GM12873 (cell line): Measurements from ENCODE around the gene C1S.

ENCODE experiments used
- CTCF ChIP-seq: IDR thresholded peaks from 2 replicates; pipeline ENCODE4 v1.5.1; 2012; ENCODE audit warnings: low read depth, mild to moderate bottlenecking, moderate library complexity, low read length, control low read depth; ENCODE audit not compliant: insufficient read depth; ENCODE audit errors: missing control alignments

C1S gene

GRCh38 chr12:7060353-7060954 is at the start of gene C1S:
Gene C1S, plus strand, starts transcription at chr12:7060718. Its CDS starts 1,195 bp downstream, at chr12:7061913.
- no peak for TF ChIP-seq CTCF

GRCh38 chr12:7012024-7012607 is 48.4 kb upstream of the C1S start:
- no peak for TF ChIP-seq CTCF

GRCh38 chr12:7013101-7013500 is 47.4 kb upstream of the C1S start:
- TF ChIP-seq CTCF: no peak

GRCh38 chr12:7015555-7016370 is 44.8 kb upstream of the C1S start:
- TF ChIP-seq CTCF: no peak

DNA sequence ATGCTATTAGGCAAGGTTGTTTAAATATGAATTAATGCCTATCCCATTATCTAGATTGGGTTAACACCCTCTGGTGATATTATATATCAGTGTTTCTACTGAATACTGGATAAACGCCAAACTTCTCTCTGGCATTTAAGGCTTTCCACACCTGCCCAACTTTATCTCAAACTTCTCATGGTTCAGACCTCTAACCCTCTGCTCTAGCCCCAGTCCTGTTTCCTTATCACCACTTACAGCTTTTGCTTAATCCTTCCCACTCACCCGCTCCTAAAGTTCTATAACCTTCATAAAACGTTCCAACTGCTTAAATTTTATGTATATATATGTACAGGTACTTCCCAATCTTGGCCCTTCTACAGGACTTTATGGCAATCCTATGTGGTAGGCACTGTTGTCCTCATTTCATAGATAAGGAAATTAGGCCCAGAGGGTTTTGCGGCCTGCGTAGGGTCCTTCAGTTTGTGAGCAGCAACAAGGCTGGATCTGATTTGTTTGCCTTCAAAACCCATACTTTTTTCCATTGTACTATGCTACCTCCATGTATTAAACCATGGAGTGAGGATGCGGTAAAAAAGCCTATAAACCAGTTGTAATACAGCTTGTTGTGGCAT is 43.5 kb upstream of the C1S start:
- no peak for TF ChIP-seq CTCF

- TF ChIP-seq CTCF: no peak
These were observed 42.6 kb upstream of the C1S start for GRCh38 chr12:7017870-7018349.
